Right lobe of liver (tissue), 6 donors: ENCODE results near the gene FARS2. TPM values are rescaled to one million over a fixed set of nuclear protein-coding genes. Genes with fewer than 3 reads are reported as not detected.

Experiments used
- ATAC-seq, 4 donors: fragments of 200-7000 bp; cut with Tn5 transposase; one replicate each; pipeline ENCODE4 v1.9.1; 2020; ENCODE audit warnings: mild to moderate bottlenecking in 4 of 4, moderate library complexity in 4 of 4
- DNase-seq, 3 donors: peaks; one replicate each; pipeline ENCODE4 v3.0.0-alpha.2; 2020
- H3K27ac ChIP-seq, 3 donors: fragments of 200-600 bp; one replicate each; pipeline ENCODE4 v1.8.0; 2022
- H3K27me3 ChIP-seq, 2 donors: fragments of 200-600 bp; one replicate each; pipeline ENCODE4 v1.8.0; 2022
- H3K36me3 ChIP-seq, 4 donors: fragments of 200-600 bp; sonication (generic) in 1 of 4; one replicate each; pipeline versions ENCODE4 v1.5.1 to v1.8.0; 2017 to 2022; ENCODE audit warnings: control low read depth in 1 of 4
- H3K4me1 ChIP-seq, 4 donors: fragments of 200-600 bp; sonication (generic) in 1 of 4; one replicate each; pipeline versions ENCODE4 v1.5.1 to v1.8.0; 2017 to 2022; ENCODE audit warnings: control low read depth in 1 of 4
- H3K4me3 ChIP-seq, 3 donors: fragments of 200-600 bp; one replicate each; pipeline ENCODE4 v1.8.0; 2022
- H3K9me3 ChIP-seq, 4 donors: fragments of 200-600 bp; sonication (generic) in 1 of 4; one replicate each; pipeline versions ENCODE4 v1.5.1 to v1.8.0; 2017 to 2022; ENCODE audit warnings: control low read depth in 1 of 4
- POLR2A ChIP-seq: fragments of 450-650 bp; IDR thresholded peaks from one replicate; pipeline ENCODE4 v1.6.1; 2017; ENCODE audit warnings: antibody characterized with exemption, mild to moderate bottlenecking
- WGBS: methylation state at CpG from one replicate; pipeline ENCODE4 v1.1.6; 2018; ENCODE audit warnings: low coverage, low lambda C conversion rate; ENCODE audit not compliant: insufficient coverage; ENCODE audit errors: missing lambda C conversion rate; 5-methylcytosine and 5-hydroxymethylcytosine counted together
- intact Hi-C, 2 donors: fragments of 100-400 bp; cut with DNase I; formaldehyde crosslinking; loops; one replicate each; pipeline versions ENCODE4 v1.11.2 to v1.14.1; 2022
- total RNA-seq, 6 experiments: library from RNA; depleted of rRNA in 2 of 6; stranded (reverse); fragments of >200 nt in 2 of 6; fragmentation: NEBNext Ultra II Directional in 3 of 6; extraction: Animal tissue kit (Norgen Biotek cat#: 25700) in 3 of 6; gene quantifications; one replicate each; pipeline versions ENCODE4 v1.1.0 to v1.2.4, GENCODE V29; 2016 to 2023
- TF ChIP-seq, protein P1 (sequence below), 4 donors: fragments of 200-600 bp in 3 of 4; fragments of 450-650 bp in 1 of 4; IDR thresholded peaks; one replicate each; pipeline versions ENCODE4 v1.5.1 to v1.8.0; 2016 to 2022; ENCODE audit warnings: antibody characterized with exemption in 4 of 4, mild to moderate bottlenecking in 2 of 4
- donor health status: DM: no; HTN: yes; CAD: no.
- donor health status: DM: no; HTN: no; CAD: no.
- donor health status: DM: no; HTN: no; CAD: no.
- donor health status: DM: no; HTN: yes; CAD: no.
- donor health status: DM: no; HTN: yes; CAD: no.

Gene FARS2
- total RNA-seq, 6 experiments from 2014 or later, result 7.2 to 12.9 (median 11.7) TPM

DNA sequence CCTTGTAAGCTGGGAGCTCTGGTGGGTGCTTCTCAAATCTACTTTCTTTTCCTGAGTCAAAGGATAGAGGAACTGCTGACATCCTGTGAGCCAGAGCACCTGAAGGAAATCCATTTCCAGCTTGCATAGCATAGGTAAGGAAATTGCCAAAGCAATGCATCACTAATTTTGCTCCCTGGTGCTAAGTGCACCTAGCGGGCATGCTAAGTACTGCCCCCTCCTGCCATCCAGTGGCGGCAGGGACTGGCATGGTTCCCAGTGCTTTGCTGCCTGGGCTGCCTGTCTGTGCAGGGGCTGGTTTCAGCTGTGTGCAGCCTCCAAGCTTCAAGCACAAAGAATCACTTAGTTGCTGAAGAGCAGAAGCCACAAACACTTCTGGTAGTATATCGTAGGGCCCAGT lies 63.9 kb downstream of the FARS2 start:
- DNase-seq (no peak), ATAC-seq (no peak)
- Histone ChIP-seq H3K27ac (no peak overlapping the region), H3K27me3 (no peaks in the 10 kb centered on the region), H3K36me3 (no peaks in the 10 kb centered on the region), H3K4me1 (no peaks in the 10 kb centered on the region), H3K4me3 (no peak overlapping the region), H3K9me3 (no peaks in the 10 kb centered on the region)
- WGBS, result 100% methylated on average over 1 of the region's 3 CpGs
- TF ChIP-seq POLR2A, result no peak
- TF ChIP-seq, protein P1, sequence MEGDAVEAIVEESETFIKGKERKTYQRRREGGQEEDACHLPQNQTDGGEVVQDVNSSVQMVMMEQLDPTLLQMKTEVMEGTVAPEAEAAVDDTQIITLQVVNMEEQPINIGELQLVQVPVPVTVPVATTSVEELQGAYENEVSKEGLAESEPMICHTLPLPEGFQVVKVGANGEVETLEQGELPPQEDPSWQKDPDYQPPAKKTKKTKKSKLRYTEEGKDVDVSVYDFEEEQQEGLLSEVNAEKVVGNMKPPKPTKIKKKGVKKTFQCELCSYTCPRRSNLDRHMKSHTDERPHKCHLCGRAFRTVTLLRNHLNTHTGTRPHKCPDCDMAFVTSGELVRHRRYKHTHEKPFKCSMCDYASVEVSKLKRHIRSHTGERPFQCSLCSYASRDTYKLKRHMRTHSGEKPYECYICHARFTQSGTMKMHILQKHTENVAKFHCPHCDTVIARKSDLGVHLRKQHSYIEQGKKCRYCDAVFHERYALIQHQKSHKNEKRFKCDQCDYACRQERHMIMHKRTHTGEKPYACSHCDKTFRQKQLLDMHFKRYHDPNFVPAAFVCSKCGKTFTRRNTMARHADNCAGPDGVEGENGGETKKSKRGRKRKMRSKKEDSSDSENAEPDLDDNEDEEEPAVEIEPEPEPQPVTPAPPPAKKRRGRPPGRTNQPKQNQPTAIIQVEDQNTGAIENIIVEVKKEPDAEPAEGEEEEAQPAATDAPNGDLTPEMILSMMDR (IDR thresholded peaks at IDR 0.05), result no peak
- intact Hi-C loops, result no loop called here

DNA sequence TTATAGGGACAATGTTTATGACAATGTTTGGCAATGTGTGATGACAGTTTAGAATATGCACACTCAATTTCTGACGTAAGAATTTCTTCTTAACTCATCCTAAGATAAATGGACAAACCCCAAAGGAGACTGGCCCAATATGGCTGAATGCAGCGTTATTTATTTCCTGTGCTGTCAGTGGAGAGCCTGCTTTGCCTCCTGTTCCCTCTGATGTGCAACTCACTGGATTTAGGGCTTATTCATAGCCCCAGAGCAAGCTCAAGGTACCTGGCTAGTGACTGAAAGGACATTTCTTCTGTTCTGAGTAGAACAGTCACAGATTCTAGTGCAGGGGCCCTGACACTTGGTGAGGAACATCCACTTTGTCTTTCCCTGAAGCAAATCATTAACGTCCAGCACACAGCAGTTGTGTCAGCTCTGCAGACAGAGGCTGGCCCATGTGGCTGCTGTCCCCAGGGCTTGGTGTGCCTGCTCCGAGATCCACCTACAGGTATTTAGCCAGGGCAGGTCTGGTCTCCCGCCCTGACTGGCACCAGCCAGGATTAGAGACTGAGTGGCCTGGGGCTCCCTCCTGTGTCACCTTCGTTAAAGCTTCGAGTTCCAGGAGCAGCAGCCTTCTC lies 64.8 kb downstream of the FARS2 start:
- no peak for TF ChIP-seq POLR2A
- TF ChIP-seq, protein P1 (IDR thresholded peaks at IDR 0.05), result no peak
- no peaks in the 10 kb centered on the region for H3K9me3 ChIP-seq
- no peaks in the 10 kb centered on the region for H3K27me3 ChIP-seq
- H3K36me3 ChIP-seq, result no peaks in the 10 kb centered on the region
- 94% methylated on average over 2 of the region's 7 CpGs for WGBS
- no peak overlapping the region for H3K27ac ChIP-seq
- no peaks in the 10 kb centered on the region for H3K4me1 ChIP-seq
- no peak overlapping the region for H3K4me3 ChIP-seq
- ATAC-seq (no peak), DNase-seq (no peak)
- intact Hi-C loops, result no loop called here

DNA sequence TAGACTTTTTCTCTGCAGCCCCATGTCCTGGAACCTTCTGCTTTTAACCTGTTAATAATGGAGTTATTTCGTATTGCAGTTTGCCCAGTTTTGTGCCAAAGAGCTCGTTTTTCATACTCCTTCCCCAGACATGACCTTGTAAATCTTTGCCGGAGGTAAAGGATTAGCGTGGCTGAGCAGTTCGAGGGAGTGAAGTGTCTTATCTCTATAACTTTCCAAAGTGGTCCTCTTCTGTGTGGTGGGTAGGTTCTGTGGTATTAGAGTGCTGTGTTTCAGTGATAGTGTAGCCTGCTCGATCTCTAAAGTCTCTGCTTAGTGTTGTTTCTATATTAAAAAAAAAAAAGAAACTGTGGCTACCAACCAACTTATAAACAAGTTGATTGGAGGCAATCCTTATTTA lies 67.5 kb downstream of the FARS2 start:
- no peak overlapping the region for H3K4me3 ChIP-seq
- no peaks in the 10 kb centered on the region for H3K4me1 ChIP-seq
- H3K36me3 ChIP-seq, result no peaks in the 10 kb centered on the region
- H3K9me3 ChIP-seq, result no peaks in the 10 kb centered on the region
- no peaks in the 10 kb centered on the region for H3K27me3 ChIP-seq
- TF ChIP-seq, protein P1 (IDR thresholded peaks at IDR 0.05), result no peak
- TF ChIP-seq POLR2A, result no peak
- intact Hi-C loops, result no loop called here
- no peak for DNase-seq
- ATAC-seq, result no peak
- 95% methylated on average over 6 of the region's 6 CpGs for WGBS
- H3K27ac ChIP-seq, result no peak overlapping the region

DNA sequence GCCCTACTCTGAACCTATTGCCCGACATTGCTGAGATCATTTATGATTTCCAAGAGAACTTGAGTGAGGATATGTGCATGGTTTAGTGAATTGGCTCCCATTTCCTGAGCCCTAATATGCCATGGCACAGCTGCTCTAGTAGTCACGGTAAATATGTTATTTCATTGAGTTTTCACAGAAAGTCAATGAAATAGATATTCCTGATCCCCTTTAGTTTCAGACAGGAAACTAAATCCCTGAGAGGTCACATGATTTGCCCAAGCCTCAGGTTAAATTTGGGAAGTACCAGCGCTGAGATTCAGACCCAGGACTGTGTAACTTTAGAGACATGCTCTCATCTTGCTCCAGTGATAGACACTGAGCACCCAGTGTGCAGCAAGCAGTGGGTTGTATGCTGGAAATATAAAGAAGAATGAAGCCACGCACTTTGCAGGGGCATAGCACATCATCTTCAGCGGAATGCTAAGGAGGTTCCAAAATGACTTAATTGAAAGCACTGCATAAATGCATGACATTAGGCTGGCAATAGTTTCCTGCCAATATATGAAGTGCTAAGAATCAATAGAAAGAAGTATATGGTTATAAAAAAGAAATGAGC lies 70.6 kb downstream of the FARS2 start:
- DNase-seq (no peak), ATAC-seq (no peak)
- whole genome bisulfite sequencing, result 94% methylated on average over 5 of the region's 5 CpGs
- intact Hi-C loops, result no loop called here
- no peaks in the 10 kb centered on the region for H3K36me3 ChIP-seq
- H3K4me3 ChIP-seq, result no peak overlapping the region
- no peaks in the 10 kb centered on the region for H3K4me1 ChIP-seq
- H3K9me3 ChIP-seq, result no peaks in the 10 kb centered on the region
- TF ChIP-seq, protein P1 (IDR thresholded peaks at IDR 0.05), result no peak
- no peak for TF ChIP-seq POLR2A
- no peak overlapping the region for H3K27ac ChIP-seq
- H3K27me3 ChIP-seq, result no peaks in the 10 kb centered on the region
